Measurements from ENCODE around the gene ERBB4. TPM values are rescaled to one million over a fixed set of nuclear protein-coding genes. Genes with fewer than 3 reads are reported as not detected.

ERBB4 gene
- total RNA-seq, 1 donor from 2014 or later: 8.3 TPM

- Histone ChIP-seq H3K27ac (replicated peaks) (no peak overlapping the region), H3K4me1 (peaks cover 8% of the 10 kb centered on the region), H3K27me3 (ENCODE audit: low read depth) (no peaks in the 10 kb centered on the region), H3K36me3 (no peaks in the 10 kb centered on the region), H3K4me3 (no peak overlapping the region), H3K9me3 (replicated peaks) (no peaks in the 10 kb centered on the region)
- no peak for DNase-seq
- intact Hi-C loops (cut with micrococcal nuclease): no loop called here
- peak; percentile 85 for TF ChIP-seq CTCF (IDR thresholded peaks at IDR 0.05; ENCODE audit: borderline replicate concordance)
Observed at GRCh38 chr2:211745295-211746097, 793.1 kb downstream of the ERBB4 start.

GRCh38 chr2:211744379-211744778 lies 794.2 kb downstream of the ERBB4 start:
- H3K9me3 ChIP-seq (replicated peaks): no peaks in the 10 kb centered on the region
- H3K36me3 ChIP-seq: no peaks in the 10 kb centered on the region
- H3K4me3 ChIP-seq: no peak overlapping the region
- H3K4me1 ChIP-seq: peaks cover 8% of the 10 kb centered on the region
- H3K27ac ChIP-seq (replicated peaks): no peak overlapping the region
- no peak for TF ChIP-seq CTCF (IDR thresholded peaks at IDR 0.05; ENCODE audit: borderline replicate concordance)
- no peaks in the 10 kb centered on the region for H3K27me3 ChIP-seq (ENCODE audit: low read depth)
- DNase-seq: no peak
- intact Hi-C loops (cut with micrococcal nuclease): no loop called here

- H3K4me3 ChIP-seq: no peak overlapping the region
- no peaks in the 10 kb centered on the region for H3K36me3 ChIP-seq
- no peak for TF ChIP-seq CTCF (IDR thresholded peaks at IDR 0.05; ENCODE audit: borderline replicate concordance)
- H3K27ac ChIP-seq (replicated peaks): no peak overlapping the region
- no peaks in the 10 kb centered on the region for H3K9me3 ChIP-seq (replicated peaks)
- intact Hi-C loops (cut with micrococcal nuclease): no loop called here
- H3K27me3 ChIP-seq (ENCODE audit: low read depth): no peaks in the 10 kb centered on the region
- H3K4me1 ChIP-seq: peaks cover 8% of the 10 kb centered on the region
- DNase-seq: no peak
Observed at GRCh38 chr2:211741966-211742365, 796.6 kb downstream of the ERBB4 start.

- Histone ChIP-seq H3K4me3 (no peak overlapping the region), H3K27me3 (ENCODE audit: low read depth) (no peaks in the 10 kb centered on the region), H3K27ac (replicated peaks) (no peak overlapping the region), H3K36me3 (no peaks in the 10 kb centered on the region), H3K4me1 (no peaks in the 10 kb centered on the region), H3K9me3 (replicated peaks) (no peaks in the 10 kb centered on the region)
- intact Hi-C loops (cut with micrococcal nuclease): no loop called here
- no peak for TF ChIP-seq CTCF (IDR thresholded peaks at IDR 0.05; ENCODE audit: borderline replicate concordance)
- DNase-seq: no peak
Observed at GRCh38 chr2:211737282-211737681, 801.3 kb downstream of the ERBB4 start.

- TF ChIP-seq CTCF (IDR thresholded peaks at IDR 0.05; ENCODE audit: borderline replicate concordance): no peak
- no peaks in the 10 kb centered on the region for H3K27me3 ChIP-seq (ENCODE audit: low read depth)
- no peaks in the 10 kb centered on the region for H3K4me1 ChIP-seq
- no peaks in the 10 kb centered on the region for H3K9me3 ChIP-seq (replicated peaks)
- H3K36me3 ChIP-seq: no peaks in the 10 kb centered on the region
- H3K4me3 ChIP-seq: no peak overlapping the region
- DNase-seq: no peak
- intact Hi-C loops (cut with micrococcal nuclease): no loop called here
- H3K27ac ChIP-seq (replicated peaks): no peak overlapping the region
Observed at GRCh38 chr2:211730215-211730614, 808.4 kb downstream of the ERBB4 start.
